ENCODE results near the gene CAMK2N1.
A peak's percentile ranks its signal among the peaks of the same experiment; 100 is the strongest.
"Not testable (repeated sequence)": the region's sequence is repeated elsewhere in the genome, so short reads cannot be mapped to it uniquely, and the experiment has no call there.

The CAMK2N1 gene

GRCh38 chr1:20507248-20507563, 21.2 kb upstream of the CAMK2N1 start:
- TF ChIP-seq CTCF (conservative IDR thresholded peaks at IDR 0.05; ENCODE audit: control insufficient read depth, insufficient read depth, low read depth, low read length), result no peak
- H3K4me3 ChIP-seq (ENCODE audit: control insufficient read depth, low read depth, low read length), result peak overlapping the region; percentile 94
- no peak for DNase-seq (ENCODE audit: low read depth)

GRCh38 chr1:20505488-20505887, 19.5 kb upstream of the CAMK2N1 start:
- H3K4me3 ChIP-seq (ENCODE audit: control insufficient read depth, low read depth, low read length), result no peak overlapping the region
- no peak for TF ChIP-seq CTCF (conservative IDR thresholded peaks at IDR 0.05; ENCODE audit: control insufficient read depth, insufficient read depth, low read depth, low read length)
- no peak for DNase-seq (ENCODE audit: low read depth)

- DNase-seq (ENCODE audit: low read depth), result no peak
- no peak for TF ChIP-seq CTCF (conservative IDR thresholded peaks at IDR 0.05; ENCODE audit: control insufficient read depth, insufficient read depth, low read depth, low read length)
Observed at GRCh38 chr1:20500716-20501115, 14.7 kb upstream of the CAMK2N1 start.

GRCh38 chr1:20499718-20500117, 13.7 kb upstream of the CAMK2N1 start:
- no peak for TF ChIP-seq CTCF (conservative IDR thresholded peaks at IDR 0.05; ENCODE audit: control insufficient read depth, insufficient read depth, low read depth, low read length)
- DNase-seq (ENCODE audit: low read depth), result no peak
- H3K4me3 ChIP-seq (ENCODE audit: control insufficient read depth, low read depth, low read length), result no peak overlapping the region

More at GRCh38 chr1:20500716-20501115, 14.7 kb upstream of the CAMK2N1 start:
- no peak overlapping the region for H3K4me3 ChIP-seq (ENCODE audit: control insufficient read depth, low read depth, low read length)

- TF ChIP-seq CTCF (conservative IDR thresholded peaks at IDR 0.05; ENCODE audit: control insufficient read depth, insufficient read depth, low read depth, low read length), result no peak
- no peak for DNase-seq (ENCODE audit: low read depth)
- H3K4me3 ChIP-seq (ENCODE audit: control insufficient read depth, low read depth, low read length), result no peak overlapping the region
Observed at GRCh38 chr1:20499105-20499504, 13.1 kb upstream of the CAMK2N1 start.

GRCh38 chr1:20498116-20498515, 12.1 kb upstream of the CAMK2N1 start:
- no peak overlapping the region for H3K4me3 ChIP-seq (ENCODE audit: control insufficient read depth, low read depth, low read length)
- no peak for TF ChIP-seq CTCF (conservative IDR thresholded peaks at IDR 0.05; ENCODE audit: control insufficient read depth, insufficient read depth, low read depth, low read length)
- no peak for DNase-seq (ENCODE audit: low read depth)

GRCh38 chr1:20497506-20497905, 11.5 kb upstream of the CAMK2N1 start:
- DNase-seq (ENCODE audit: low read depth), result no peak
- TF ChIP-seq CTCF (conservative IDR thresholded peaks at IDR 0.05; ENCODE audit: control insufficient read depth, insufficient read depth, low read depth, low read length), result no peak
- no peak overlapping the region for H3K4me3 ChIP-seq (ENCODE audit: control insufficient read depth, low read depth, low read length)

- not testable (repeated sequence) for H3K4me3 ChIP-seq (ENCODE audit: control insufficient read depth, low read depth, low read length); DNase-seq (ENCODE audit: low read depth)
Observed at GRCh38 chr1:20496725-20497383, 10.8 kb upstream of the CAMK2N1 start.
